Smooth muscle cell (in vitro differentiated cells): ENCODE results near the gene GXYLT2. TPM values are rescaled to one million over a fixed set of nuclear protein-coding genes. Genes with fewer than 3 reads are reported as not detected.

Experiments
- DNase-seq: peaks from one replicate; lab custom pipeline; 2025; ENCODE audit not compliant: unreplicated experiment; lab: John Stamatoyannopoulos, UW
- H2AFZ ChIP-seq: fragments of 200-600 bp; sonication (generic); 2 replicates; pipeline ENCODE4 v1.6.0; 2016; ENCODE audit warnings: antibody characterized with exemption, low read depth, mild to moderate bottlenecking
- H3F3A ChIP-seq: fragments of 200-600 bp; sonication (generic); 2 replicates; pipeline ENCODE4 v1.6.0; 2017; ENCODE audit warnings: antibody characterized with exemption, low read depth
- H3K27ac ChIP-seq: fragments of 200-600 bp; sonication (generic); 2 replicates; pipeline ENCODE4 v1.5.1; 2016; ENCODE audit warnings: low read depth, mild to moderate bottlenecking
- H3K27me3 ChIP-seq: fragments of 200-600 bp; sonication (generic); 2 replicates; pipeline ENCODE4 v1.6.1; 2016; ENCODE audit warnings: low read depth, mild to moderate bottlenecking
- H3K36me3 ChIP-seq: fragments of 200-600 bp; sonication (generic); 2 replicates; pipeline ENCODE4 v1.5.1; 2016; ENCODE audit warnings: low read depth
- H3K4me1 ChIP-seq: fragments of 200-600 bp; sonication (generic); 2 replicates; pipeline ENCODE4 v1.5.1; 2016; ENCODE audit warnings: low read depth
- H3K4me2 ChIP-seq: fragments of 200-600 bp; sonication (generic); 2 replicates; pipeline ENCODE4 v1.6.0; 2016; ENCODE audit warnings: mild to moderate bottlenecking
- H3K4me3 ChIP-seq: fragments of 200-600 bp; sonication (generic); 2 replicates; pipeline ENCODE4 v1.5.1; 2016; ENCODE audit warnings: mild to moderate bottlenecking
- H3K79me2 ChIP-seq: fragments of 200-600 bp; sonication (generic); 2 replicates; pipeline ENCODE4 v1.6.0; 2016; ENCODE audit warnings: low read depth, mild to moderate bottlenecking
- H3K9ac ChIP-seq: fragments of 200-600 bp; sonication (generic); 2 replicates; pipeline ENCODE4 v1.6.0; 2016; ENCODE audit warnings: low read depth
- H3K9me3 ChIP-seq: fragments of 200-600 bp; sonication (generic); replicated peaks from 2 replicates; pipeline ENCODE4 v1.5.1; 2016; ENCODE audit warnings: low read depth
- H4K20me1 ChIP-seq: fragments of 200-600 bp; sonication (generic); 2 replicates; pipeline ENCODE4 v1.6.0; 2016; ENCODE audit warnings: low read depth
- WGBS: methylation state at CpG from one replicate; pipeline ENCODE4 v1.1.7; 2016; ENCODE audit warnings: low lambda C conversion rate; 5-methylcytosine and 5-hydroxymethylcytosine counted together
- polyA plus RNA-seq: library from polyadenylated mRNA; unstranded; fragments of >200 nt; fragmentation: Nextera tagmentation; extraction: Ambion mirVana; gene quantifications from 2 replicates; pipeline ENCODE4 v1.2.1, GENCODE V29; 2016
- total RNA-seq: library from RNA; depleted of rRNA; stranded (reverse); fragments of >200 nt; gene quantifications from 2 replicates; pipeline ENCODE4 v1.2.3, GENCODE V29; 2014
- TF ChIP-seq, protein P1 (sequence below): fragments of 200-600 bp; sonication (generic); IDR thresholded peaks from 2 replicates; pipeline ENCODE4 v1.5.1; 2017; ENCODE audit warnings: borderline replicate concordance, mild to moderate bottlenecking, antibody characterized with exemption; ENCODE audit not compliant: insufficient read depth, poor library complexity, severe bottlenecking

GXYLT2 gene
- total and polyA plus RNA-seq, 2 experiments from 2014 or later: 17.0 to 19.0 TPM

DNA sequence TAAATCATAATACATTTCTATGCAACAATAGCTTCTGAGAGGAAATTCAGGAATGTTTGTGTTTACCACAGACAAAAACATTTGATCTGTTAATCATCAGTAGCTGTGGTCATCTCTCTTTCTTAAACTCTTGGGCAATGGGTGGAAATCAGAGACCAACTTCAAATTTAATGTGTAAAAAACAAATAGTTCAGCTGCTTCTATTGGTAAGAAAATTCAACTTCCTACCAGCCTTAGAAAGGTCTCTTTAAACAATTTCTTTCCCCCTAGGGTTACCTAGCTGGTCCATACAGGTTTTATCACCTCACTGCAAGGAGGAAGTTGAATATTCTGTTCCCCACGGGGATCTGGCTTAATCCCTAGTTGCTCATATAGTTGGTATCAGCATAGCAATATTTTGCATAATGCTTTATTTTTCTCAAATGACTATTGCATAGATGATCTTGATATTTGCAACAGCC lies 88.5 kb downstream of the GXYLT2 start:
- DNase-seq: no peak
- WGBS: 47% methylated on average over 1 of the region's 1 CpG

GRCh38 chr3:72977060-72977808 lies 89.4 kb downstream of the GXYLT2 start:
- no peak overlapping the region for H3K4me3 ChIP-seq
- H3K4me1 ChIP-seq: no peaks in the 10 kb centered on the region
- H3K79me2 ChIP-seq: no peaks in the 10 kb centered on the region
- TF ChIP-seq, protein P1, sequence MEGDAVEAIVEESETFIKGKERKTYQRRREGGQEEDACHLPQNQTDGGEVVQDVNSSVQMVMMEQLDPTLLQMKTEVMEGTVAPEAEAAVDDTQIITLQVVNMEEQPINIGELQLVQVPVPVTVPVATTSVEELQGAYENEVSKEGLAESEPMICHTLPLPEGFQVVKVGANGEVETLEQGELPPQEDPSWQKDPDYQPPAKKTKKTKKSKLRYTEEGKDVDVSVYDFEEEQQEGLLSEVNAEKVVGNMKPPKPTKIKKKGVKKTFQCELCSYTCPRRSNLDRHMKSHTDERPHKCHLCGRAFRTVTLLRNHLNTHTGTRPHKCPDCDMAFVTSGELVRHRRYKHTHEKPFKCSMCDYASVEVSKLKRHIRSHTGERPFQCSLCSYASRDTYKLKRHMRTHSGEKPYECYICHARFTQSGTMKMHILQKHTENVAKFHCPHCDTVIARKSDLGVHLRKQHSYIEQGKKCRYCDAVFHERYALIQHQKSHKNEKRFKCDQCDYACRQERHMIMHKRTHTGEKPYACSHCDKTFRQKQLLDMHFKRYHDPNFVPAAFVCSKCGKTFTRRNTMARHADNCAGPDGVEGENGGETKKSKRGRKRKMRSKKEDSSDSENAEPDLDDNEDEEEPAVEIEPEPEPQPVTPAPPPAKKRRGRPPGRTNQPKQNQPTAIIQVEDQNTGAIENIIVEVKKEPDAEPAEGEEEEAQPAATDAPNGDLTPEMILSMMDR: peak; percentile 4
- H2AFZ ChIP-seq: no peak overlapping the region
- no peaks in the 10 kb centered on the region for H3K36me3 ChIP-seq
- H3F3A ChIP-seq: no peaks in the 10 kb centered on the region
- H3K27ac ChIP-seq: no peak overlapping the region
- H3K27me3 ChIP-seq: no peaks in the 10 kb centered on the region
- DNase-seq: no peak
- no peaks in the 10 kb centered on the region for H3K9me3 ChIP-seq
- H3K9ac ChIP-seq: no peak overlapping the region
- 96% methylated on average over 5 of the region's 5 CpGs for WGBS
- H4K20me1 ChIP-seq: no peaks in the 10 kb centered on the region
- H3K4me2 ChIP-seq: no peak overlapping the region

More for the DNA sequence above, 88.5 kb downstream of the GXYLT2 start:
- TF ChIP-seq, protein P1: no peak
- no peak overlapping the region for H2AFZ ChIP-seq
- no peaks in the 10 kb centered on the region for H3K9me3 ChIP-seq
- no peak overlapping the region for H3K4me3 ChIP-seq
- H3K36me3 ChIP-seq: no peaks in the 10 kb centered on the region
- no peak overlapping the region for H3K27ac ChIP-seq
- H3F3A ChIP-seq: no peaks in the 10 kb centered on the region
- no peaks in the 10 kb centered on the region for H3K27me3 ChIP-seq
- no peaks in the 10 kb centered on the region for H3K79me2 ChIP-seq
- no peak overlapping the region for H3K9ac ChIP-seq
- no peak overlapping the region for H3K4me2 ChIP-seq
- no peaks in the 10 kb centered on the region for H4K20me1 ChIP-seq
- H3K4me1 ChIP-seq: no peaks in the 10 kb centered on the region

- no peak overlapping the region for H3K4me3 ChIP-seq
- WGBS: 92% methylated on average over 3 of the region's 3 CpGs
- H3K4me2 ChIP-seq: no peak overlapping the region
- no peak for DNase-seq
- H3K36me3 ChIP-seq: no peaks in the 10 kb centered on the region
- no peaks in the 10 kb centered on the region for H3F3A ChIP-seq
- peaks cover 2% of the 10 kb centered on the region for H3K9me3 ChIP-seq
- H3K9ac ChIP-seq: no peak overlapping the region
- H3K27me3 ChIP-seq: no peaks in the 10 kb centered on the region
- no peak overlapping the region for H2AFZ ChIP-seq
- H3K79me2 ChIP-seq: no peaks in the 10 kb centered on the region
- no peaks in the 10 kb centered on the region for H3K4me1 ChIP-seq
- TF ChIP-seq, protein P1: no peak
- no peaks in the 10 kb centered on the region for H4K20me1 ChIP-seq
- no peak overlapping the region for H3K27ac ChIP-seq
Observed at GRCh38 chr3:72982609-72983366, 94.9 kb downstream of the GXYLT2 start.
